T-cell (primary cell): ENCODE measurements around the gene HECTD3. TPM values are rescaled to one million over a fixed set of nuclear protein-coding genes. Genes with fewer than 3 reads are reported as not detected.
"Not testable (repeated sequence)": the region's sequence is repeated elsewhere in the genome, so short reads cannot be mapped to it uniquely, and the experiment has no call there.

Source experiments
- ATAC-seq, 4 experiments: fragments of 200-7000 bp in 3 of 4; fragments of 150-1000 bp in 1 of 4; cut with Tn5 transposase; replicated peaks in 1 of 4; 1 replicate in 3 of 4; 2 replicates in 1 of 4; pipeline ENCODE4 v1.10.0; 2021; ENCODE audit warnings: moderate library complexity in 3 of 4, mild to moderate bottlenecking in 2 of 4, moderate number of reproducible peaks in 1 of 4
- CTCF ChIA-PET, 2 donors: fragments of 300-600 bp; sonication (Branson Sonifier 250); formaldehyde crosslinking; loops; one replicate each; lab custom pipeline; 2022; ENCODE audit warnings: antibody characterized with exemption in 2 of 2; lab: Charles Lee
- POLR2A ChIA-PET, 2 donors: fragments of 300-600 bp; sonication (Branson Sonifier 250); formaldehyde crosslinking; loops; one replicate each; lab custom pipeline; 2022; ENCODE audit warnings: antibody characterized with exemption in 2 of 2; lab: Charles Lee
- DNase-seq, 35 experiments: peaks; one replicate each; pipeline versions ENCODE4 v3.0.0 to v3.0.0-alpha.2; 2013 to 2023
- H3K27ac ChIP-seq: one replicate; pipeline ENCODE4 v1.5.1; 2013; ENCODE audit warnings: low read length
- H3K27me3 ChIP-seq, 2 experiments: replicated peaks in 1 of 2; 1 replicate in 1 of 2; 2 replicates in 1 of 2; pipeline versions ENCODE4 v1.6.1 to v1.7.0; 2013; ENCODE audit warnings: low read length in 1 of 2, mixed read lengths in 1 of 2; ENCODE audit not compliant: control insufficient read depth in 2 of 2, insufficient read depth in 2 of 2; ENCODE audit errors: extremely low read depth in 1 of 2
- H3K36me3 ChIP-seq, 2 donors: 1 replicate in 1 of 2; 2 replicates in 1 of 2; pipeline versions ENCODE4 v1.6.1 to v1.7.0; 2013; ENCODE audit warnings: low read length in 1 of 2; ENCODE audit not compliant: control insufficient read depth in 2 of 2, insufficient read depth in 1 of 2; ENCODE audit errors: extremely low read depth in 1 of 2
- H3K4me1 ChIP-seq, 2 experiments: 1 replicate in 1 of 2; 2 replicates in 1 of 2; pipeline versions ENCODE4 v1.6.1 to v1.7.0; 2013; ENCODE audit warnings: low read length in 2 of 2, mixed read lengths in 1 of 2; ENCODE audit not compliant: insufficient read depth in 2 of 2, control insufficient read depth in 1 of 2; ENCODE audit errors: extremely low read depth in 1 of 2
- H3K4me3 ChIP-seq, 2 donors: 1 replicate in 1 of 2; 2 replicates in 1 of 2; pipeline versions ENCODE4 v1.5.1 to v1.7.0; 2013; ENCODE audit warnings: mild to moderate bottlenecking in 2 of 2, low read length in 1 of 2, moderate library complexity in 1 of 2; ENCODE audit not compliant: control insufficient read depth in 1 of 2; ENCODE audit errors: extremely low read depth in 1 of 2
- H3K9me3 ChIP-seq: 2 replicates; pipeline ENCODE4 v1.7.0; 2013
- H3K27ac Mint-ChIP-seq, 2 donors: one replicate each; pipeline ENCODE4 v1.8.0; 2020 to 2021; ENCODE audit warnings: mild to moderate bottlenecking in 2 of 2, mixed read lengths in 2 of 2
- H3K27me3 Mint-ChIP-seq, 2 donors: one replicate each; pipeline ENCODE4 v1.8.0; 2021 to 2022; ENCODE audit warnings: mixed read lengths in 2 of 2
- H3K36me3 Mint-ChIP-seq: one replicate; pipeline ENCODE4 v1.8.0; 2021; ENCODE audit warnings: mixed read lengths
- H3K4me1 Mint-ChIP-seq, 3 donors: one replicate each; pipeline ENCODE4 v1.8.0; 2020 to 2022; ENCODE audit warnings: mixed read lengths in 3 of 3, mild to moderate bottlenecking in 1 of 3
- H3K4me3 Mint-ChIP-seq, 3 donors: one replicate each; pipeline ENCODE4 v1.8.0; 2020 to 2022; ENCODE audit warnings: mild to moderate bottlenecking in 3 of 3, mixed read lengths in 3 of 3, moderate library complexity in 3 of 3
- H3K9me3 Mint-ChIP-seq, 3 donors: one replicate each; pipeline ENCODE4 v1.8.0; 2020 to 2022; ENCODE audit warnings: mixed read lengths in 3 of 3
- WGBS: methylation state at CpG from one replicate; pipeline ENCODE4 v1.1.5; 2013; ENCODE audit warnings: missing lambda C conversion rate; ENCODE audit not compliant: insufficient coverage; 5-methylcytosine and 5-hydroxymethylcytosine counted together
- total RNA-seq, 35 experiments: library from RNA in 6 of 35; stranded (reverse) in 6 of 35; fragments of 120-200 nt in 1 of 35; gene quantifications; one replicate each; pipeline versions ENCODE4 v1.2.1 to v1.2.4 and lab custom pipeline; 2013 to 2026

The HECTD3 gene
- total RNA-seq, 5 donors from 2014 or later (not counting 1 experiment from before 2014, with no cell fraction given): 41.5 to 59.8 (median 55.4) TPM

DNA sequence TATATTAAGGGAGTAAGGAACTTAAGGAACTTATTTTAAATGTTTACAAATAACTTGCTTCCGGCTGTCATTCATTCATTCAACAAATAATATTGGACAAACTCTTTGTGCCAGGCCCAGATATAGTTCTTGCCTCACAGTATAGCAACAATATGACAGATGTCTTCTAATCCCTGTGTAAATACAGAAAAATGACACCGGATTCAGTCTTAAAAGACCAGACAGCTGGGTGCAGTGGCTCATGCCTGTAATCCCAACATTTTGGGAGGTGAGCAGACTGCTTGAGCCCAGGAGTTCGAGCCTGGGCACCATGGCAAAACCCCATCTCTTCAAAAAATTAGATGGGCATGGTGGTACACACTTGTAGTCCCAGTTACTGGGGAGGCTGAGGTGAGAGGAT, 48.4 kb downstream of the HECTD3 start:
- WGBS: 100% methylated on average over 1 of the region's 3 CpGs
- H3K36me3 Mint-ChIP-seq: peaks cover 31% of the 10 kb centered on the region
- CTCF ChIA-PET: no interaction called here

DNA sequence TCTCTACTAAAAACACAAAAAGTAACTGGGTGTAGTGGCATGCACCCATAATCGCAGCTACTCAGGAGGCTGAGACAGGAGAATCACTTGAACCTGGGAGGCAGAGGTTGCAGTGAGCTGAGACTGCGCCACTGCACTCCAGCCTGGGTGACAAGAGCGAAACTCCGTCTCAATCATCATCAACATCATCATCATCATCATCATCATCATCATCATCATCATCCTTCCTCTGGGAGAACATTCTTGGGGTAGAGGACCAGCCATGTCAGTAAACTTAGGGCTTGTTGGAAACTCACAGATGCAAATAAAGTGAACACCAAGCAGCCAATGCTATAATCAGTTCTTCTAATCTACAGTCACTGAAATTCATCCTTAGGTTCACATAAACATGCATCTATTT, 49.1 kb downstream of the HECTD3 start:
- H3K36me3 Mint-ChIP-seq: peaks cover 35% of the 10 kb centered on the region
- CTCF ChIA-PET: interaction anchor here in 1 of 2 donors (0.6 kb wide), 1 partner anchor 9 kb away, joined by 3 read pairs; no protein-coding TSS in a partner anchor
- H3K9me3 ChIP-seq, H3K27me3 Mint-ChIP-seq, H3K27me3 ChIP-seq, DNase-seq, ATAC-seq, POLR2A ChIA-PET, H3K4me3 Mint-ChIP-seq, H3K9me3 Mint-ChIP-seq, H3K4me3 ChIP-seq, H3K27ac Mint-ChIP-seq, H3K4me1 ChIP-seq, H3K27ac ChIP-seq, H3K4me1 Mint-ChIP-seq: not testable (repeated sequence)
- peaks cover 0 to 10% of the 10 kb centered on the region in 2 donors for H3K36me3 ChIP-seq
- WGBS: 100% methylated on average over 3 of the region's 4 CpGs

More for the DNA sequence above, 48.4 kb downstream of the HECTD3 start:
- H3K4me3 ChIP-seq: no peak overlapping the region
- Mint-ChIP-seq H3K27ac (no peak overlapping the region), H3K9me3 (no peaks in the 10 kb centered on the region), H3K4me3 (no peak overlapping the region), H3K27me3 (no peaks in the 10 kb centered on the region), H3K4me1 (no peaks in the 10 kb centered on the region)
- ATAC-seq (no peak), DNase-seq (no peak)
- no peaks in the 10 kb centered on the region for H3K27me3 ChIP-seq
- no peaks in the 10 kb centered on the region for H3K9me3 ChIP-seq
- H3K27ac ChIP-seq: no peak overlapping the region
- no peaks in the 10 kb centered on the region for H3K4me1 ChIP-seq
- H3K36me3 ChIP-seq: peaks cover 0 to 10% of the 10 kb centered on the region in 2 donors
- POLR2A ChIA-PET: no interaction called here

DNA sequence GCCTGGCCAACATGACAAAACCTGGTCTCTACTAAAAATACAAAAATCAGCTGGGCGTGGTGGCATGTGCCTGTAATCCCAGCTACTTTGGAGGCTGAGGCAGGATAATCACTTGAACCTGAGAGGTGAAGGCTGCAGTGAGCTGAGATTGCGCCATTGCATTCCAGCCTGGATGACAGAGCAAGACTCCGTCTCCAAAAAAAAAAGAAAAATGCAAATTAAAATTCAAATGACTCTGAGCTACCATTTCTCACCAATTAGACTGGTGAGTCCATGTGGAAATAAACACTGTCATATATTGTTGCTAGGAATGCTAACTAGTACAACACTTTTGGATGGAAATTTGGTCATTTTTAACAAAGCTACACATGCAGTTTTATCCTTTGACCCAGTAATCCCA, 53.6 kb downstream of the HECTD3 start:
- POLR2A ChIA-PET: interaction anchor here in 1 of 2 donors (0.5 kb wide), 1 partner anchor 244 kb away, joined by 3 read pairs; no protein-coding TSS in a partner anchor
- not testable (repeated sequence) for H3K36me3 ChIP-seq, ATAC-seq, H3K4me1 ChIP-seq, H3K4me1 Mint-ChIP-seq, DNase-seq, H3K4me3 ChIP-seq, H3K9me3 Mint-ChIP-seq, H3K27me3 Mint-ChIP-seq, H3K27me3 ChIP-seq, H3K27ac Mint-ChIP-seq, H3K27ac ChIP-seq, H3K4me3 Mint-ChIP-seq, H3K9me3 ChIP-seq
- CTCF ChIA-PET: interaction anchor here in 1 of 2 donors (1.1 kb wide), 1 partner anchor 29 kb away, joined by 3 read pairs; the partner anchor contains the start of gene EIF2B3
- WGBS: 100% methylated on average over 1 of the region's 3 CpGs
- H3K36me3 Mint-ChIP-seq: peaks cover 58% of the 10 kb centered on the region

DNA sequence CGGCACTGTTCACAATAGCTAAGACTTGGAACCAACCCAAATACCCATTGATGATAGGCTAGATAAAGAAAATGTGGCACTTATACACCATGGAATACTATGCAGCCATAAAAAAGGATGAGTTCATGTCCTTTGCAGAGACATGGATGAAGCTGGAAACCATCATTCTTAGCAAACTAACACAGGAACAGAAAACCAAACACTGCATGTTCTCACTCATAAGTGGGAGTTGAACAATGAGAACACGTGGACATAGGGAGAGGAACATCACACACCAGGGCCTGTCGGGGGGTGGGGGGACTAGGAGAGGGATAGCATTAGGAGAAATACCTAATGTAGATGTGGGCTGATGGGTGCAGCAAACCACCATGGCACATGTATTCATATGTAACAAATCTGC, 55.0 kb downstream of the HECTD3 start:
- H3K27ac ChIP-seq, CTCF ChIA-PET, H3K9me3 Mint-ChIP-seq, ATAC-seq, H3K27me3 Mint-ChIP-seq, POLR2A ChIA-PET, H3K4me1 Mint-ChIP-seq, DNase-seq, H3K27ac Mint-ChIP-seq, H3K4me3 ChIP-seq, H3K4me3 Mint-ChIP-seq, H3K36me3 ChIP-seq, H3K9me3 ChIP-seq, H3K4me1 ChIP-seq, H3K27me3 ChIP-seq: not testable (repeated sequence)
- peaks cover 56% of the 10 kb centered on the region for H3K36me3 Mint-ChIP-seq
- no CpG with 5 or more reads among the region's 3 CpGs for WGBS

Other genes starting within 250 kb of the HECTD3 start
- 1,000 to 10,000 TPM; 2,713 to 2,895 (median 2,873) TPM for gene RPS8, start 235.8 kb downstream of the HECTD3 start, total RNA-seq
- gene BEST4, start 223.2 kb downstream of the HECTD3 start, total RNA-seq: 1 to 10 TPM in 4 of 5 donors, under 1 TPM in 1; 0.75 to 2.4 (median 1.6) TPM
- 100 to 1,000 TPM; 124 to 453 (median 136) TPM for gene PLK3, start 210.9 kb downstream of the HECTD3 start, total RNA-seq
- gene DYNLT4, start 204.0 kb downstream of the HECTD3 start, total RNA-seq: 1 to 10 TPM in 2 of 5 donors, under 1 TPM in 2, not detected in 1; 0.36 to 4.3 (median 2.3) TPM
- gene BTBD19, start 202.8 kb downstream of the HECTD3 start, total RNA-seq: 10 to 100 TPM; 10.1 to 56.7 (median 11.5) TPM
- 1 to 10 TPM in 4 of 5 donors, under 1 TPM in 1; 0.89 to 2.3 (median 1.3) TPM for gene PTCH2, start 168.1 kb downstream of the HECTD3 start, total RNA-seq
- 10 to 100 TPM; 14.6 to 18.3 (median 15.5) TPM for gene EIF2B3, start 24.7 kb downstream of the HECTD3 start, total RNA-seq
- 10 to 100 TPM; 52.0 to 58.6 (median 57.3) TPM for gene UROD, start 930 bp upstream of the HECTD3 start, total RNA-seq
- 1 to 10 TPM; 1.6 to 4.0 (median 2.0) TPM for gene ZSWIM5, start 195.3 kb upstream of the HECTD3 start, total RNA-seq